ENCODE results near the gene GPR179.
"Not testable (repeated sequence)": the region's sequence is repeated elsewhere in the genome, so short reads cannot be mapped to it uniquely, and the experiment has no call there.

DNA sequence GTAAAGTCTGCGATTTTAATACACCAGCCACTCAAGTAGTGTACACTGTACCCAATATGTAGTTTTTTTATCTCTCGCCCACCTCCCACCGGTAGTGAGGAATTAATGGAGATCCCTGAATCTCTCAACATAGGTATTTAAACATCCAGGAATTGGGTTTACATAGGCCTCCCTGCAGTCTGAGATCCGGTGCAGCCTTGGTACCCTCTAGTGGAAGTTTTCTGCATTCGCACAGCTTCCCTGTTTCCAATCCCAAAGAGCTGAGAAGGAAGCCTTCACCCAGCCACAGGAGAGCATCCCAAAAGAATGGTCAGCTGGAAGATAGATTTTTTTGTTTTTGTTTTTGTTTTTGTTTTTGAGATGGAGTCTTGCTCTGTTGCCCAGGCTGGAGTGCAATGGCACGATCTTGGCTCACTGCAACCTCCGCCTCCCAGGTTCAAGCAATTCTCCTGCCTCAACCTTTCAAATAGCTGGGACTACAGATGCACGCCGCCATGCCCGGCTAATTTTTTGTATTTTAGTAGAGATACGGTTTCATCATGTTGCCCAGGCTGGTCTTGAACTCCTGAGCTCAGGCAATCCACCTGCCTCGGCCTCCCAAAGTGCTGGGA is 55.4 kb downstream of the GPR179 start:
- TF ChIP-seq, protein P1, sequence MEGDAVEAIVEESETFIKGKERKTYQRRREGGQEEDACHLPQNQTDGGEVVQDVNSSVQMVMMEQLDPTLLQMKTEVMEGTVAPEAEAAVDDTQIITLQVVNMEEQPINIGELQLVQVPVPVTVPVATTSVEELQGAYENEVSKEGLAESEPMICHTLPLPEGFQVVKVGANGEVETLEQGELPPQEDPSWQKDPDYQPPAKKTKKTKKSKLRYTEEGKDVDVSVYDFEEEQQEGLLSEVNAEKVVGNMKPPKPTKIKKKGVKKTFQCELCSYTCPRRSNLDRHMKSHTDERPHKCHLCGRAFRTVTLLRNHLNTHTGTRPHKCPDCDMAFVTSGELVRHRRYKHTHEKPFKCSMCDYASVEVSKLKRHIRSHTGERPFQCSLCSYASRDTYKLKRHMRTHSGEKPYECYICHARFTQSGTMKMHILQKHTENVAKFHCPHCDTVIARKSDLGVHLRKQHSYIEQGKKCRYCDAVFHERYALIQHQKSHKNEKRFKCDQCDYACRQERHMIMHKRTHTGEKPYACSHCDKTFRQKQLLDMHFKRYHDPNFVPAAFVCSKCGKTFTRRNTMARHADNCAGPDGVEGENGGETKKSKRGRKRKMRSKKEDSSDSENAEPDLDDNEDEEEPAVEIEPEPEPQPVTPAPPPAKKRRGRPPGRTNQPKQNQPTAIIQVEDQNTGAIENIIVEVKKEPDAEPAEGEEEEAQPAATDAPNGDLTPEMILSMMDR (IDR thresholded peaks at IDR 0.05) = peak in 1 of 4 experiments; percentile 12
- not testable (repeated sequence) for TF ChIP-seq POLR2A (IDR thresholded peaks at IDR 0.05)

All from uterus (tissue), 2 donors.